ENCODE measurements around the gene CCDC126.

GRCh38 chr7:23594879-23595604 is 2.1 kb upstream of the CCDC126 start:
- no peak for TF ChIP-seq POLR2AphosphoS5 (IDR thresholded peaks at IDR 0.05)
- TF ChIP-seq, protein P1, sequence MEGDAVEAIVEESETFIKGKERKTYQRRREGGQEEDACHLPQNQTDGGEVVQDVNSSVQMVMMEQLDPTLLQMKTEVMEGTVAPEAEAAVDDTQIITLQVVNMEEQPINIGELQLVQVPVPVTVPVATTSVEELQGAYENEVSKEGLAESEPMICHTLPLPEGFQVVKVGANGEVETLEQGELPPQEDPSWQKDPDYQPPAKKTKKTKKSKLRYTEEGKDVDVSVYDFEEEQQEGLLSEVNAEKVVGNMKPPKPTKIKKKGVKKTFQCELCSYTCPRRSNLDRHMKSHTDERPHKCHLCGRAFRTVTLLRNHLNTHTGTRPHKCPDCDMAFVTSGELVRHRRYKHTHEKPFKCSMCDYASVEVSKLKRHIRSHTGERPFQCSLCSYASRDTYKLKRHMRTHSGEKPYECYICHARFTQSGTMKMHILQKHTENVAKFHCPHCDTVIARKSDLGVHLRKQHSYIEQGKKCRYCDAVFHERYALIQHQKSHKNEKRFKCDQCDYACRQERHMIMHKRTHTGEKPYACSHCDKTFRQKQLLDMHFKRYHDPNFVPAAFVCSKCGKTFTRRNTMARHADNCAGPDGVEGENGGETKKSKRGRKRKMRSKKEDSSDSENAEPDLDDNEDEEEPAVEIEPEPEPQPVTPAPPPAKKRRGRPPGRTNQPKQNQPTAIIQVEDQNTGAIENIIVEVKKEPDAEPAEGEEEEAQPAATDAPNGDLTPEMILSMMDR (IDR thresholded peaks at IDR 0.05), result no peak

Measured in prostate gland (tissue), 2 donors.